Mononuclear cell (primary cell): Measurements from ENCODE around the gene OR3A2. TPM values are rescaled to one million over a fixed set of nuclear protein-coding genes. Genes with fewer than 3 reads are reported as not detected.
"Not testable (repeated sequence)": the region's sequence is repeated elsewhere in the genome, so short reads cannot be mapped to it uniquely, and the experiment has no call there.

ENCODE experiments used
- H3K27me3 ChIP-seq: 2 replicates; pipeline ENCODE4 v1.6.0; 2011; ENCODE audit warnings: low read length, control low read depth; ENCODE audit not compliant: insufficient read depth
- H3K4me1 ChIP-seq: 2 replicates; pipeline ENCODE4 v1.5.1; 2011; ENCODE audit warnings: mild to moderate bottlenecking, low read length, control low read depth; ENCODE audit not compliant: insufficient read depth
- H3K4me3 ChIP-seq: 2 replicates; pipeline ENCODE4 v1.5.1; 2011; ENCODE audit warnings: mild to moderate bottlenecking, low read length, moderate library complexity
- H3K9me3 ChIP-seq: 2 replicates; pipeline ENCODE4 v1.5.1; 2011; ENCODE audit warnings: low read depth, mild to moderate bottlenecking, control low read depth, low read length
- total RNA-seq: library from RNA; depleted of rRNA; stranded (reverse); fragments of >200 nt; gene quantifications from one replicate; pipeline ENCODE4 v1.2.3, GENCODE V29; 2012

OR3A2 gene
- total RNA-seq, result 0.63 TPM

DNA sequence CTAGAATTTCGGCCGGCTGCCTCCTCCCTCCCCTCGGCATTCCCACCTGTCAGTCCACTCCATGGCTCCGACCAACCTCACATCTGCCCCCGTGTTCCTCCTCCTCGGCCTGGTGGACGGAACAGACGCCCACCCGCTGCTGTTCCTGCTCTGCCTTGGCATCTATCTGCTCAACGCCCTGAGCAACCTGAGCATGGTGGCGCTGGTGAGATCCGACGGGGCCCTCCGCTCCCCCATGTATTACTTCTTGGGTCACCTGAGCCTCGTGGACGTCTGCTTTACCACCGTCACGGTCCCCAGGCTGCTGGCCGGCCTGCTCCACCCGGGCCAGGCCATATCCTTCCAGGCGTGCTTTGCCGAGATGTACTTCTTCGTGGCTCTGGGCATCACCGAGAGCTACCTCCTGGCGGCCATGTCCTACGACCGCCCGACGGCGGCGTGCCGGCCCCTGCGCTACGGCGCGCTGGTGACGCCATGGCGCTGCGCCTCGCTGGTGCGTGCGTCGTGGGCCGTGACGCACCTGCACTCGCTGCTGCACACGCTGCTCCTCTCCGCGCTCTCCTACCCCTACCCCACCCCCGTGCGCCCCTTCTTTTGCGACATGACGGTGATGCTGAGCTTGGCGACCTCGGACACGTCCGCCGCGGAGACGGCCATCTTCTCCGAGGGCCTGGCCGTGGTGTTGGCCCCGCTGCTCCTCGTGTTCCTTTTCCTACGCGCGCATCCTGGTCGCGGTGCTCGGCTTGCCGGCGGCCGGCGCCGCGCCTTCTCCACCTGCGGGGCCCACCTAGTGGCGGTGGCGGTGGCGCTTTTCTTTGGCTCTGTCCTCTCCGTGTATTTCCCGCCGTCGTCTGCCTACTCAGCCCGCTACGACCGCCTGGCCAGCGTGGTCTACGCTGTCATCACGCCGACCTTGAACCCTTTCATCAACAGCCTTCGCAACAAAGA lies at the start of gene OR3A2:
Gene OR3A2, minus strand, starts transcription at position 440 of the 948 bp plus-strand sequence.
- no peak within 1 kb of the TSS for H3K4me3 ChIP-seq
- no peaks in the 10 kb centered on the region for H3K4me1 ChIP-seq
- no peaks in the 10 kb centered on the region for H3K9me3 ChIP-seq
- H3K27me3 ChIP-seq, result peaks cover 31% of the 10 kb centered on the region

DNA sequence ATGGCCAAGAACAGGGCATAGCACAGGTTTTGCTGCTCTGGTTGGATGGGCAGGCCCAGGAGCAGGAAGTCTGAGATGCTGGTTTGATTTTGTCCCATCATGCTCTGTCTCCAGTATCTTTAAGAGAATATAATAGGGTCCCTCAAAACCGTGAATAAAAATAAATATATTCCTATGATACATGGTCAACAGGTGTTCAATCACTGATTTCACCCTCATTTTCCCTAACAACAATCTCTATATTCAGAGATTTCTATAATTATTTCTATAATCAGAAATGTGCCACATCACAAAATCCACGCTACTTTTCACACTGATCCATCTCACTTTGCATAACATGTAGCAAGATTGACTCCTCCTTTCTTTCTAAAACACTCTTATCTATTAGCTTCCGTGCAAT lies 47.6 kb upstream of the OR3A2 start, which contains the start of gene OR1E2:
Gene OR1E2, minus strand, starts transcription at position 101 of the 400 bp plus-strand sequence. Its CDS starts 0 bp downstream, at position 101.
- H3K4me3 ChIP-seq, result no peak within 1 kb of the TSS
- peaks cover 4% of the 10 kb centered on the region for H3K9me3 ChIP-seq
- H3K27me3 ChIP-seq, result peaks cover 4% of the 10 kb centered on the region
- H3K4me1 ChIP-seq, result no peaks in the 10 kb centered on the region

DNA sequence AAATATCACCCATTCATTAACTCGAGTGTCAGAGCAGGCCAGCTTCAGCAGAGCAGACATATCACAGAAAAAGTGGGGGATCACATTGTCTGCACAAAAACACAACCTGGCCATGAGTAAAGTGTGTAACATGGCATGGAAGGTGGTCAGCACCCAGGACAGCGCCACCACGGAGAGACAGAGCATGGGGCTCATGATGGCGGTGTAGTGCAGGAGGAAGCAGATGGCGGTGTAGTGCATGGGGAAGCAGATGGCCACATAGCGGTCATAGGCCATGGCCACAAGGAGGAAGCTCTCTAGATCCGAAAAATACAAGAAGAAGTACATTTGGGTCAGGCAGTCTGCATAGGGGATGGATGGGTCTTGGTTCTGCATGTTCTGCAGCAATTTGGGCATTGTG lies 47.1 kb upstream of the OR3A2 start:
- not testable (repeated sequence) for H3K27me3 ChIP-seq, H3K4me3 ChIP-seq, H3K9me3 ChIP-seq, H3K4me1 ChIP-seq

DNA sequence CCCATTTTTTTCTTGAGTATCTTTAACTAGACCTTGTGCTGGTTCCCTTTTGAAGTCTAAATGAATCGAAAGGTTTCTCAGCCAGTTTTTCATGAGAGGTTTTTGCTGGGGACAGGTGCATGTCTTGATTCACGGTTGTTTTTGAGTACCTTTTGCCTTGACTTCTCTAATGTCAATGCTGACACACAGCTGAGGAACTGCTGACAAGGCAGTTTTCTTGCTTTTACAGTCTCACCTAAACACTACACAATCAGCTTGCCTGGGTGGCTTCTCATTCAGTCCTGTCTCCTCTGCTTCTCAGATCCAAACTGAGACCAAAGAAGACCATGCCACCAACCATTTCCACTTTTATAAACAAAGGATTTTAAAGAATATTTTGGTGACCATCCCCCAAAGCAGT lies 32.1 kb upstream of the OR3A2 start:
- no peak overlapping the region for H3K4me3 ChIP-seq
- peaks cover 4% of the 10 kb centered on the region for H3K27me3 ChIP-seq
- H3K4me1 ChIP-seq, result no peaks in the 10 kb centered on the region
- H3K9me3 ChIP-seq, result no peaks in the 10 kb centered on the region

DNA sequence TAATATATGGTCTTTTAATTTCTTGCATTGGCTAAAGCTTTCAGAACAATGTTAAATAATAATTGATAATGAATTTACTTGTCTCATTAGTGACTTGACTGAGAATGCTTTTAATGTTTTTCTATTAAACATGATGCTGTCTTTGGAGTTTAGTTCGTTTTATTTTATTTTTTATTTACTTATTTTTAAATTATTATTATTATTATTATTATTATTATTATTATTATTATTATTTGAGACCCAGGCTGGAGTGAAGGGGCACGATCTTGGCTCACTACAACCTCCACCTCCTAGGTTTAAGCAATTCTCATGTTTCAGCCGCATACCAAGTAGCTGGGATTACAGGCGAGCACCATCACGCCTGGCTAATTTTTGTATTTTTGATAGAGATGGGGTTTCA lies 29.5 kb upstream of the OR3A2 start:
- Histone ChIP-seq H3K4me3 (no peak overlapping the region), H3K27me3 (peaks cover 5% of the 10 kb centered on the region), H3K4me1 (no peaks in the 10 kb centered on the region), H3K9me3 (no peaks in the 10 kb centered on the region)

DNA sequence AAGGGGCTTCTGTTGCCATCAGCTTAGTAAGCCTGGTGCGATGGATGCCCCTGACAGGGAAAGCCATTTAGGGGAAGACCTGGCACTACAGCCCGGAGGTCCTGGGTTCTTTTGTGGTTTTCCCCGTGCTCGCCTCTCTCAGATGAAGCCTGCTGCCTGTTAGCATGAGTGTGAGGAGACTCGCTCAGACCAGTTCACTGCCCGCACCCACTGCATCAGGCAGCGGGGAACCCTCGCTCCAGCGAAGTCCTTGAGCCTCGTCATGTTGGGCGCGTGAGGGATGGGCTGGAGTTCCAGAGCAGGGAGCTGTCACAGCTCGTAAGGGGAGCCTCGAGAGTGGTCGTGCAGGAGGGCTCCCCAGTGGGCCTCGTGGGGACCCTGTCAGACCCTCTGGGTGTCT lies 26.1 kb upstream of the OR3A2 start:
- H3K4me1 ChIP-seq, H3K9me3 ChIP-seq, H3K4me3 ChIP-seq, H3K27me3 ChIP-seq: not testable (repeated sequence)

DNA sequence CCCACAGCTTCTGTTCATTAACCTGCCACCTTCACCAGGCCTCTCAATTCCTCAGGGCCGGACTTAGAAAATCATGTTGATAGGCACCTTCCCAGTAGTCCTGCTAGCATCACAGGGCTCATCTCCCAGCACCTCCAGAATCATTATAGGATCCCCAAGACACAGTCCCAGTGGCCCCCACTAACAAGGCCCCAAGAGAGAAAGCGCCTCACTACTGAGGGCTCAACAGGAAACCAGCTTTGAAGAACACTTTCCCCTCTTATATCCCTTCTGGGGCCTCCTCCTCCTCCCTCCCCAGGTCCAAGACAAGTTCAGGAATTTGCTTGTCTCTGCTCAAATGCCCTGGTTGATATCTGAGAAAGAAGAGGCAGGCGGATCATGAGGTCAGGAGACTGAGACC lies 25.0 kb upstream of the OR3A2 start, which contains the start of gene OR3A3:
Gene OR3A3, plus strand, starts transcription at position 301 of the 400 bp plus-strand sequence.
- Histone ChIP-seq H3K27me3 (peaks cover 6% of the 10 kb centered on the region), H3K9me3 (no peaks in the 10 kb centered on the region), H3K4me3 (no peak within 1 kb of the TSS)

DNA sequence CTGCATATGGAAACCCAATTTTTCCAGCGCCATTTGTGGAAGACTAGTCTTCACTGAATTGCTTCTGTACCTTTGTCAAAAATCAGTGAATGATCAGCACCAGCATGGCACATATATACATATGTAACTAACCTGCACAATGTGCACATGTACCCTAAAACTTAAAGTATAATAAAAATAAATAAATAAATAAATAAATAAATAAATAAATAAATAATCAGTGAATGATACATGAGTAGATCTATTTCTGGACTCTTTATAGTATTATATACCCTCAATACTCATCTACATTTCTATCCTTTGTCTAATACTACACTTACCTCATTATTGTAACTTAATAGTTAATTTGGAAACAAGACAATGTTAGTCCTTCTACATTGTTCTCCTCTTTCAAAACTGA lies 17.7 kb upstream of the OR3A2 start:
- H3K4me1 ChIP-seq, H3K27me3 ChIP-seq, H3K4me3 ChIP-seq, H3K9me3 ChIP-seq: not testable (repeated sequence)

More for the DNA sequence above, 25.0 kb upstream of the OR3A2 start, which contains the start of gene OR3A3:
- H3K4me1 ChIP-seq, result no peaks in the 10 kb centered on the region

DNA sequence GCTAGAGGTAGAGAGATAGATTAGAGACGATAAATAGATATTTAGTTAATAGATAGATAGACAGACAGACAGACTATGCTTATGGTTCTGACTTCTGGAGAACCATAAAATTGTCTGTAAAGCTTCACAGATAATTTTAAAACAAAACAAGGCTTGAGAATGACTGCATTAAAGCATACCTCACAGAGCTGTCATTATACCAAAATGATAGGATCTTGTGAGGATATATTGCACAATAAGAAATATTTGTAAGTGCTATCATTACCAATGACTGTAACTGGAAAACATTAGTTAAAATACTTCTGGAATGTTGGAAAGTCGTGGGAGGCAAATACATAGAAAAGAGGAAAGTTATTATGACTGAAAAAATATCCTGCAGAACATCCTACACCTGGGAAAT lies 15.7 kb upstream of the OR3A2 start:
- Histone ChIP-seq H3K4me1 (no peaks in the 10 kb centered on the region), H3K4me3 (no peak overlapping the region), H3K27me3 (no peaks in the 10 kb centered on the region)

DNA sequence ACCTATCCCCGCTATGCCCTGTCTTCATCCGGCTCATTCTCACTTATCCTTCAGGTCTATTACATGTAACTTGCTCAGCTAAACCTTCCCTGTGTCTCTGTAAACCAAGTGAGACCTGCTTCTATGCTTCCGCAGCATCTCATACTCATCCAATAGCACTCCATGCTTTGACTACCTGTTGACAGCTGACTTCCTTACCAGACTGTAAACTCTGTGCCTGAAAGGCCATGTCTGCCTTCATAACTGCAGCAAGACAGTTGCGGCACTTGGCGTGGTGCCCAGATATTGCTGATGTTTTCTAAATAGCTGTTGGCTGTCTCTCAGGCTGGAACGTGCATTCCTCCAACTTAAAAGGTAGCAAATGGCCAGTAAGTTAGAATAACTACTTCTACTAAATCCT lies 13.9 kb upstream of the OR3A2 start:
- Histone ChIP-seq H3K9me3 (no peaks in the 10 kb centered on the region), H3K4me1 (no peaks in the 10 kb centered on the region), H3K4me3 (no peak overlapping the region), H3K27me3 (no peaks in the 10 kb centered on the region)

More for the DNA sequence above, 15.7 kb upstream of the OR3A2 start:
- H3K9me3 ChIP-seq, result no peaks in the 10 kb centered on the region

DNA sequence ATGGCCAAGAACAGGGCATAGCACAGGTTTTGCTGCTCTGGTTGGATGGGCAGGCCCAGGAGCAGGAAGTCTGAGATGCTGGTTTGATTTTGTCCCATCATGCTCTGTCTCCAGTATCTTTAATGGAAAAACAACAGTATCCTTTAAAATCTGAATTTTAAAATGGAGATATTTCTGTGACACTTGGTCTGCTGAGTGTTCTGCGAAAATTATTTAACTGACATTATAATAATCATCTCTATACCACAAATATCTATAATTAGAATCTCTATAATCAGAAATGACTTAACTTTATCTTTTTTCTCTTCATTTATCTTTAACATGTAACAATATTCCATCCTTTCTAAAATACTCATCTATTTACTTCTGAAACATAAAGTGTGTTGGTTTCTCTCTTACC lies 12.2 kb upstream of the OR3A2 start, which contains the start of gene OR1E1:
Gene OR1E1, minus strand, starts transcription at position 101 of the 400 bp plus-strand sequence. Its CDS starts 0 bp downstream, at position 101.
- Histone ChIP-seq H3K4me3 (no peak within 1 kb of the TSS), H3K27me3 (peaks cover 3% of the 10 kb centered on the region), H3K4me1 (no peaks in the 10 kb centered on the region), H3K9me3 (no peaks in the 10 kb centered on the region)

DNA sequence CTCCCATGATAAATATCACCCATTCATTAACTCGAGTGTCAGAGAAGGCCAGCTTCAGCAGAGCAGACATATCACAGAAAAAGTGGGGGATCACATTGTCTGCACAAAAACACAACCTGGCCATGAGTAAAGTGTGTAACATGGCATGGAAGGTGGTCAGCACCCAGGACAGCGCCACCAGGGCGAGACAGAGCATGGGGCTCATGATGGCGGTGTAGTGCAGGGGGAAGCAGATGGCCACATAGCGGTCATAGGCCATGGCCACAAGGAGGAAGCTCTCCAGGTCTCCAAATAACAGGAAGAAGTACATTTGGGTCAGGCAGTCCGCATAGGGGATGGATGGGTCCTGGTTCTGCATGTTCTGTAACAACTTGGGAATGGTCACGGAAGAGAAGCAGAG lies 11.7 kb upstream of the OR3A2 start:
- not testable (repeated sequence) for H3K9me3 ChIP-seq, H3K4me3 ChIP-seq, H3K27me3 ChIP-seq, H3K4me1 ChIP-seq

DNA sequence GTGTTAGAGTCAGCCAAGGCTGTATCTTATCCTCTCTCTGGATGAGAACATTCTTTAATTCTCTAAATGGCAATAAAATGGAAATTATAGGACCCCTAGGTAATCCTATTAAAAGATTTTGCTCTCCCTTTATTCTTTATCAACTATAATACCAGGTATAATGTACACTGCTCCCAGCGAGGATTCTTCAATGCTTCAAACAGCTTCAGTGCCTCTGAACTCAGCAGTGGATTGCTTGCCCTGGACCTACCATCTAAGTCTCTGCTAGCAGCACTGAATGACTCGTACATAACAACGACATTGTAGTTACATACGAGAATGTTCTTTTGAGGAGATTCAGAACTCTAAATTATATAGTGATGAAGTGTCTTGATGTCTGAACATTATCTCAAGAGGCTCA lies 3.7 kb upstream of the OR3A2 start:
- Histone ChIP-seq H3K4me1 (no peaks in the 10 kb centered on the region), H3K4me3 (no peak overlapping the region), H3K27me3 (peaks cover 34% of the 10 kb centered on the region), H3K9me3 (no peaks in the 10 kb centered on the region)

DNA sequence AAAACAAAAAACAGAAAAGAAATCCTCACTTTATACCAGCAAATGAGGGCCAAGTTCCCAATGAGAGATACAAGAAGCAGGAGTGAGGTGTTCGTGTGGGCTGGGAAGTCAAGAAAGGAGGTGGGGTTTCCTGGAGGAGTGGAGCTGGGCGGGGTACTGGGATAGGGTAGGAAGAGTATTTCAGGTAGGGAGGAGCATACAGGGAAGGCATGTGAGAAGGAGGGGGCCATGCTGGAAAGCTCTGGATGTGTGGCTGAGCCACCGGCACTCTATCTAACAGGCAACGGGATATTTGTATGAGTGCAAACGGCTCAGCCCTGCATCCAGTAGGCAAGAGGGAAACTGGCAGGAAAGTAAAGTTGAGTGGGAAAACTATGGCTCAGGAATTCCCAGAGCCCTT lies 4.2 kb downstream of the OR3A2 start:
- Histone ChIP-seq H3K27me3 (peaks cover 11% of the 10 kb centered on the region), H3K4me1 (no peaks in the 10 kb centered on the region), H3K9me3 (no peaks in the 10 kb centered on the region), H3K4me3 (no peak overlapping the region)

DNA sequence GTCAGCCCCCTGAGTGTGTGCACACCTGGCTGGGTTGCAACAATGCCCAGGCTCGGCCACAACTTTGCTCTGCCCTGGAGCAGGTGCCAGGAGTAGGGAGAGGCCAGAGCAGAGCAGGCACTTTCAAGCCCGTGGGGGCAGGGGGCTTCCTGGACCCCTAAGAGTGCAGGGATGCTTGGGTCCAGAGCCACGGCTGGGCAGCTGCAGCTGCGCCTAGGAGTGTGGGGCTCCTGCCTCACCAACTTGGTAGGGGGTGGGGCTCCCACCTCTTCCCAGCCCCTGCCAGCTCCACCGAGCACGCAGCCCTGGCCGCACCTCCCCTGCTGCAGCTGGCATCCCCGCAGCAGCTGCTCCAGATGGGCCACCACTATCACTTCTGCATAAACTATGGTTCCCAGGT lies 7.8 kb downstream of the OR3A2 start:
- peaks cover 9% of the 10 kb centered on the region for H3K9me3 ChIP-seq
- no peaks in the 10 kb centered on the region for H3K4me1 ChIP-seq
- no peaks in the 10 kb centered on the region for H3K27me3 ChIP-seq
- no peak overlapping the region for H3K4me3 ChIP-seq

DNA sequence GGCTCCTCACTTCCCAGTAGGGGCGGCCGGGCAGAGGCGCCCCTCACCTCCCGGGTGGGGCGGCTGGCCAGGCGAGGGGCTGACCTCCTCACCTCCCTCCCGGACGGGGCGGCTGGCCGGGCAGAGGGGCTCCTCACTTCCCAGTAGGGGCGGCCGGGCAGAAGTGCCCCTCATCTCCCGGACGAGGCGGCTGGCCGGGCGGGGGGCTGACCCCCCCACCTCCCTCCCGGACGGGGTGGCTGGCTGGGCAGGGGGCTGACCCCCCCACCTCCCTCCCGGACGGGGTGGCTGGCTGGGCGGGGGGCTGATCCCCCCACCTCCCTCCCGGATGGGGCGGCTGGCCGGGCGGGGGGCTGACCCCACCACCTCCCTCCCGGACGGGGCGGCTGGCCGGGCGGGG lies 14.9 kb downstream of the OR3A2 start:
- H3K9me3 ChIP-seq, H3K27me3 ChIP-seq, H3K4me1 ChIP-seq, H3K4me3 ChIP-seq: not testable (repeated sequence)
